ENCODE measurements around the gene ANO1. TPM values are rescaled to one million over a fixed set of nuclear protein-coding genes. Genes with fewer than 3 reads are reported as not detected.

ANO1 gene
- total RNA-seq, 1 experiment from 2014 or later, result 10.9 TPM

GRCh38 chr11:70226967-70227366 lies 148.8 kb downstream of the ANO1 start:
- peaks cover 16 to 17% of the 10 kb centered on the region in 2 experiments for H3K4me1 Mint-ChIP-seq
- WGBS (ENCODE audit: extremely low coverage, insufficient read length, low lambda C conversion rate), result no CpG with 5 or more reads among the region's 9 CpGs
- peaks cover 2% of the 10 kb centered on the region for H3K27me3 Mint-ChIP-seq (ENCODE audit: low read depth)
- no peak overlapping the region for H2BK120ac ChIP-seq (ENCODE audit: low read depth, low read length, poor library complexity, severe bottlenecking)
- no peak overlapping the region for H3K9ac ChIP-seq (ENCODE audit: extremely low read depth, insufficient read length, low read length)
- H3K4me3 Mint-ChIP-seq, result no peak overlapping the region
- H4K20me1 ChIP-seq (ENCODE audit: control insufficient read depth, insufficient read depth, insufficient read length), result no peaks in the 10 kb centered on the region
- no peaks in the 10 kb centered on the region for H3K23me2 ChIP-seq (ENCODE audit: insufficient read length, low read depth, low read length, poor library complexity, severe bottlenecking)
- H3K36me3 Mint-ChIP-seq (ENCODE audit: insufficient read depth in 1 of 3, low read depth in 3 of 3), result no peaks in the 10 kb centered on the region
- H3K56ac ChIP-seq (ENCODE audit: insufficient read length, low read depth, low read length), result no peak overlapping the region
- no peak overlapping the region for H3K18ac ChIP-seq (ENCODE audit: insufficient read length, low read depth, low read length)
- TF ChIP-seq CTCF (conservative IDR thresholded peaks at IDR 0.05), result peak; percentile 61
- no peaks in the 10 kb centered on the region for H3K79me2 ChIP-seq (ENCODE audit: insufficient read depth, low read length)
- no peak overlapping the region for H4K5ac ChIP-seq (ENCODE audit: insufficient read length, low read depth, low read length)
- no peak overlapping the region for H2BK12ac ChIP-seq (ENCODE audit: insufficient read length, low read depth, low read length)
- H3K4me1 ChIP-seq (ENCODE audit: insufficient read depth, low read length), result no peaks in the 10 kb centered on the region
- no peak overlapping the region for H3K27ac ChIP-seq (ENCODE audit: insufficient read length, low read depth, low read length)
- no peak overlapping the region for H2BK5ac ChIP-seq (ENCODE audit: insufficient read length, low read length)
- no peak overlapping the region for H4K91ac ChIP-seq (ENCODE audit: insufficient read length, low read depth, low read length)
- no peak overlapping the region for H2BK15ac ChIP-seq (ENCODE audit: low read depth, low read length)
- H3K9me3 Mint-ChIP-seq, result no peaks in the 10 kb centered on the region
- H3T11ph ChIP-seq (ENCODE audit: low read length), result no peak overlapping the region
- no peaks in the 10 kb centered on the region for H3K27me3 ChIP-seq (ENCODE audit: insufficient read depth, low read length)
- H2BK20ac ChIP-seq (ENCODE audit: low read depth, low read length, poor library complexity, severe bottlenecking), result no peak overlapping the region
- no peak overlapping the region for H3K23ac ChIP-seq (ENCODE audit: insufficient read length, low read depth, low read length)
- no peak overlapping the region for H4K8ac ChIP-seq (replicated peaks; ENCODE audit: insufficient read length, low read depth, low read length)
- H2AFZ ChIP-seq (ENCODE audit: low read length), result no peak overlapping the region
- H3K4me2 ChIP-seq (ENCODE audit: insufficient read depth, insufficient read length, low read length), result no peak overlapping the region
- H3K27ac Mint-ChIP-seq, result no peak overlapping the region; a peak in 1 of 7 replicates
- no peaks in the 10 kb centered on the region for H3K79me1 ChIP-seq (ENCODE audit: insufficient read depth, low read depth, low read length, poor library complexity, severe bottlenecking)
- peak; percentile 69 for DNase-seq
- H3K9me3 ChIP-seq (ENCODE audit: control insufficient read depth, low read depth, low read length), result no peaks in the 10 kb centered on the region
- H2AK5ac ChIP-seq (ENCODE audit: insufficient read length, low read length), result no peak overlapping the region
- H3K14ac ChIP-seq (ENCODE audit: insufficient read depth, low read length), result no peak overlapping the region
- H3K4ac ChIP-seq (ENCODE audit: low read depth, low read length), result no peak overlapping the region

Measured in H9 (cell line).